Stimulated activated CD4-positive, alpha-beta T cell treated with anti-CD3 and anti-CD28 coated beads, Interleukin-2, amount 100 ng/mL, for 48 hours (primary cell): ENCODE results near the gene CDX1.

Experiments
- DNase-seq, 2 donors: peaks; one replicate each; pipeline ENCODE4 v3.0.0-alpha.2; 2020

Gene CDX1

GRCh38 chr5:150146862-150147601 is 19.5 kb upstream of the CDX1 start:
- no peak for DNase-seq

- DNase-seq, result no peak
Measured at GRCh38 chr5:150147670-150148069, 18.9 kb upstream of the CDX1 start.

GRCh38 chr5:150148117-150148927 is 18.3 kb upstream of the CDX1 start:
- no peak for DNase-seq

DNA sequence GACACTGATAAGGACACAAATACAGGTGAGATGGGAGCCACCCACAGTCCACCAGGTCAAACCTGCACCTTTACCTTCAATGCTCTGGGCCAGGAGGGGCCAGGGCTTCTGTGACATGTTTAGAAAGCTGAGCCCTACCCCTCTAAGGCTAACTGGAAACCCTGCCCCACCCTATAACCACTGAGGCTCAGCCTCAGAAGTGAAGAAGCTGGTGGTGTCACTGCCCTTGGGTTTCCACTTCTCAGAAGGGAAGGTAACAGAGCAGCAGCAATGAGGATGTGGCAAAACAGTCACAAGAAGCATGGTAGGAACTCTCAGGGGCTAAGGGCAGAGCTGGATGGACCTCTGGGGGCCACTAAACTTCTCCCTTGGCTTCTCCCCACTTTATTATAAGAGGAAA is 17.0 kb upstream of the CDX1 start:
- no peak for DNase-seq

- no peak for DNase-seq
Measured at GRCh38 chr5:150152636-150153462, 13.7 kb upstream of the CDX1 start.

- no peak for DNase-seq
Measured at GRCh38 chr5:150153483-150153882, 13.1 kb upstream of the CDX1 start.

GRCh38 chr5:150153957-150154617 is 12.5 kb upstream of the CDX1 start:
- DNase-seq, result no peak

GRCh38 chr5:150154618-150155128 is 11.9 kb upstream of the CDX1 start:
- no peak for DNase-seq

GRCh38 chr5:150155258-150156026 is 11.1 kb upstream of the CDX1 start, which contains the start of gene PDGFRB:
Gene PDGFRB, minus strand, starts transcription at chr5:150155845. Its CDS starts 18,798 bp downstream, at chr5:150137047.
- peak in 1 of 2 donors; percentile 6 for DNase-seq

DNA sequence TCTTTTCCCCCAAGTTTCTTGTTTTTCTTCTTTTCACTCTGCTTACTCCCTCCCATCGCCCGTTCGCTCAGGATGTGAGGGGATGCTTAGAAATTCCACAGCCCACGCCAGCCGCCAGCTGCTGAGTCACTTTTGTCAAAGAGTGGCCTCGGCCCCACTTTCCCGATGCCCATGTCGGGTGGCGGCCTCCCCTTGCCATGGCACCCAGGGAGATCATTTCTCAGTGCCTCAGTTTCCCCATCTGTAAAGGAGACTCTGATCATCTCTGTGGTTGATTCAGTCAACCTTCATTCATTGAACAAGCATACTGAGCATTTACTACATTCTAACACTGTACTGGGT is 10.6 kb upstream of the CDX1 start:
- DNase-seq, result no peak

DNA sequence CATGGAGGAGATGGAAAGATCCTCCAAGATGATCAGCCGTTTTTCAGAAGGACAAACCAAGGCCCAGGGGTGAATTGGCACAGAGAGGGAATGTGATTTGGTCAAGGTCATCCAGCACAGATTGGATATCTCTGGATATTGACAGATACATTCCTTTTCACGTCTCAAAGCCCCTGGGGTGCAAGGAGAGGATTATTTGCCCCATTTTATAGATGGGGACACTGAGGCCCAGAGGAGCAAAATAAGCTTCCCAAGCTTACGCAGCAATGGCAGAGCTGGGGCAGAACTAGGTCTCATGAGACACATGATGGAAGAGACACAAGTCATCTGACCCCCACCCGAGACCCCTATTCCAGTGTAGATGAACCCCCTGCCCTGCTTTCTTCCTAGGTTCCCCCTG is 10.0 kb upstream of the CDX1 start:
- DNase-seq, result no peak

GRCh38 chr5:150157168-150157567 is 9.4 kb upstream of the CDX1 start:
- no peak for DNase-seq

GRCh38 chr5:150158170-150158949 is 8.2 kb upstream of the CDX1 start:
- no peak for DNase-seq

- no peak for DNase-seq
Measured at GRCh38 chr5:150159031-150159430, 7.5 kb upstream of the CDX1 start.

DNA sequence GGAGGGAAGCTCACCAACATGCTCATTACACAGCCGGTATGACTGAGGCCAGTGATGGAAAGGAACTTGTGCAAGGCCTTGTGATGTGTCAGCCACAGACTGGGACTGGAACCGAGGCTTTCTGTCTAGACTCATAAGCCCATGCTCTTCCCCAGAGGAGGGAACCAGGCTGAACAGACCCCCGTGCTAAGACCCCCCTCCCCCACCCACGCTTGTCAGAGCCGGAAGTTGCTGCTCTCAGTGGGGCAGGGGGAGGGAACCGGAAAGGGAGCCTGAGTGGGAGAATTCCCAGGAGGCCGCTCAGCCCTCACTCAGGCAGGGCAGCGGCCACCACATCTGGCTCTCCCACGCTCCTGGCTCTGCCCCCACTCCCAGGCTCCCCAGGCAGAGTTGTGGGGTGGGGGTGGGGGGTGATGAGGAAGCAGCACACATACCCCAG is 6.8 kb upstream of the CDX1 start:
- DNase-seq, result no peak

GRCh38 chr5:150160448-150161081 is 6.0 kb upstream of the CDX1 start:
- DNase-seq, result no peak

DNA sequence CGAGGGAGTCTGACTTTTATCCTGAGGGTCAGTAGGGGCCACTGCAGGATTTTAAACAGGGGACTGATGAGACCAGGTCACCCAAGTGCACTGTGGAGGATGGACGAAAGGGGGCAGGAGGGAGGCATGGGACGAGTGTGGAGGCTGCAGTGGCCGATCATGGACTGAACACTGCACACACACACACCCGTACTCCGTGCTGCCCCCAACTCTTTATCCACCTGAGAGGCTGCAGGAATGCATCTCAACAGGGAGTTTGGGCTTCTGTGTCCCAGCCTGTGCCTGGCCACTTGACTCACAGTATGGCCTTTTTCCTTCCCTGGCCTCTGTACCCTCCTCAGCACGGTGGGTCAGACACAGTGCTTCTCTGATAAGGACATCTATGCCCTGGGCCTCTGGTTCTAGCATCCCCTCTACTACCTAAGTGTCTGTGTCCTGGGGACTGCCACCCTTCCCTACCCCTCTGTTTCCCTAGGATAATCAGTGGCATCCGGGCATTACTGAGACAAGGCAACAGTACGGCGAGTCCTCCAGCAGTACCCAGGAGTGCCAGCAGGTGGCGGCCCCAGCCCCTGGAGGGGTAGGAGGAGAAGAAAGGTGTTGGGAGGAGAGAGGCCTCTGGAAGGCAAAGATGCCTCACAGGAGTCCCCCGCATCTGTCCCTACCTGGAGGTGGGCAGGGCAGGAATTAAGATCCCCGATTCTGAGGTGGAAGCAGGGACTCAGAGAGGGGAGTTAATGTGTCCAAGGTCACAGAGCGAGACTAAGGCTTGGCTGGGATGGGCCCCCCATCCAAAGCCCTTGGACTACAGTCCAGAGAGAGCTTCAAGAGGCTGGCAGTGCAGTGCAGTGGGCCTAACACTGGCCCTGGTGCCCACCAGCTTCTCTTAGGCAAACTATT is 5.1 kb upstream of the CDX1 start:
- DNase-seq, result peak; percentile 82 to 86

- no peak for DNase-seq
Measured at GRCh38 chr5:150162142-150162513, 4.5 kb upstream of the CDX1 start.

DNA sequence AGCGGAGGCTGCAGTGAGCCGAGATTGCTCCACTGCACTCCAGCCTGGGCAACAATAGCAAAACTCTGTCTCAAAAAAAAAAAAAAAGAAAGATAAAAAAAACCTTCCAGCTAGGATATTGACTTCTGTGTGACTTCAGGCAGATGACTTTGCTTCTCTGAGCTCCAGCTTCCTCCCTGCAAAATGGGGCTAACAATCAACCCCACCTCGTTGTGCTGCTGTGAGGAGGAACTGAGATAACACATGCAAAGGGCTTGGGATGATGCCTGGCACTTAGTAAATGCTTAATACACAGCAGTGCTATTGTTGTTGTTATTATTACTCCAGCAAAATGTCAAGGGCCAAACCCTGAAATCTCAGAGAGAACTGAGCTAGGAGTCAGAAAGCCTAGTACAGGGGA is 3.5 kb upstream of the CDX1 start:
- DNase-seq, result no peak
